ENCODE measurements around the gene DSC2.

GRCh38 chr18:31093880-31094279 is 8.3 kb downstream of the DSC2 start:
- TF ChIP-seq POLR2A (IDR thresholded peaks at IDR 0.05) (no peak), CTCF (IDR thresholded peaks at IDR 0.05) (no peak)

Measured in testis (tissue), 2 donors.